Endothelial cell of umbilical vein (primary cell): Measurements from ENCODE around the gene ZBTB20. TPM values are rescaled to one million over a fixed set of nuclear protein-coding genes. Genes with fewer than 3 reads are reported as not detected.

ENCODE experiments used
- BruUV-seq: library from RNA; stranded (reverse); fragments of 400-500 nt; replicated peaks from 2 replicates; lab custom pipeline; 2021; lab: Mats Ljungman, UMichigan
- CTCF ChIA-PET: fragments of 300-600, 350-600 bp; sonication (Branson Sonifier 250); formaldehyde crosslinking; loops from one replicate; lab custom pipeline; 2021; ENCODE audit warnings: antibody characterized with exemption, inconsistent platforms; lab: Charles Lee
- POLR2A ChIA-PET: fragments of 300-600, 350-600 bp; sonication (Branson Sonifier 250); formaldehyde crosslinking; loops from one replicate; lab custom pipeline; 2021; ENCODE audit warnings: antibody characterized with exemption, inconsistent platforms; lab: Charles Lee
- DNase-seq: peaks from one replicate; pipeline ENCODE4 v3.0.0-alpha.2; 2011; ENCODE audit warnings: low read depth, low spot score
- FAIRE-seq: peaks from 2 replicates; lab custom pipeline; 2011; peaks lifted over from hg19 to GRCh38; lab: Jason Lieb, UNC
- H2AFZ ChIP-seq: 2 replicates; pipeline ENCODE4 v1.6.0; 2012; ENCODE audit warnings: low read depth, low read length, control low read depth, inconsistent platforms
- H3K27ac ChIP-seq: 2 replicates; pipeline ENCODE4 v1.5.1; 2011; ENCODE audit warnings: low read depth, mild to moderate bottlenecking, control low read depth, low read length, moderate library complexity; ENCODE audit not compliant: insufficient read depth
- H3K27me3 ChIP-seq, 2 experiments: 2 replicates each; pipeline versions ENCODE4 v1.6.0 to v1.6.1; 2011; ENCODE audit warnings: low read length in 2 of 2, mixed read lengths in 1 of 2; ENCODE audit not compliant: control insufficient read depth in 2 of 2, insufficient read depth in 2 of 2
- H3K36me3 ChIP-seq, 2 experiments: 2 replicates in 1 of 2; 3 replicates in 1 of 2; pipeline ENCODE4 v1.5.1; 2011; ENCODE audit warnings: low read length in 2 of 2, mild to moderate bottlenecking in 1 of 2, moderate library complexity in 1 of 2; ENCODE audit not compliant: control insufficient read depth in 2 of 2, insufficient read depth in 2 of 2; ENCODE audit errors: extremely low read depth in 1 of 2
- H3K4me1 ChIP-seq: 3 replicates; pipeline ENCODE4 v1.5.1; 2011; ENCODE audit warnings: mild to moderate bottlenecking, low read length; ENCODE audit not compliant: control insufficient read depth, insufficient read depth; ENCODE audit errors: extremely low read depth
- H3K4me2 ChIP-seq: 2 replicates; pipeline ENCODE4 v1.6.1; 2011; ENCODE audit warnings: low read length, control low read depth, mixed read lengths; ENCODE audit not compliant: insufficient read depth
- H3K4me3 ChIP-seq, 3 experiments: fragments of 200-600 bp in 1 of 3; sonication (generic), shearing (Covaris generic) in 1 of 3; replicated peaks in 1 of 3; 2 replicates each; pipeline ENCODE4 v1.5.1; 2011 to 2016; ENCODE audit warnings: control low read depth in 3 of 3, low read length in 3 of 3, mild to moderate bottlenecking in 2 of 3, inconsistent platforms in 1 of 3, low read depth in 1 of 3, moderate library complexity in 1 of 3; ENCODE audit not compliant: insufficient read depth in 1 of 3
- H3K79me2 ChIP-seq: 2 replicates; pipeline ENCODE4 v1.6.0; 2012; ENCODE audit warnings: low read length, inconsistent platforms; ENCODE audit not compliant: control insufficient read depth, insufficient read depth
- H3K9ac ChIP-seq: replicated peaks from 2 replicates; pipeline ENCODE3; 2011; ENCODE audit warnings: low read length, control low read depth; ENCODE audit not compliant: insufficient read depth; ENCODE audit errors: extremely low read depth
- H3K9me1 ChIP-seq: replicated peaks from 3 replicates; pipeline ENCODE4 v1.6.0; 2011; ENCODE audit warnings: mild to moderate bottlenecking, low read length; ENCODE audit not compliant: control insufficient read depth, insufficient read depth; ENCODE audit errors: extremely low read depth
- H3K9me3 ChIP-seq: replicated peaks from 2 replicates; pipeline ENCODE4 v1.5.1; 2012; ENCODE audit warnings: low read length, inconsistent platforms; ENCODE audit not compliant: control insufficient read depth, insufficient read depth
- H4K20me1 ChIP-seq: replicated peaks from 2 replicates; pipeline ENCODE3; 2011; ENCODE audit warnings: mild to moderate bottlenecking, low read length; ENCODE audit not compliant: control insufficient read depth, insufficient read depth; ENCODE audit errors: extremely low read depth
- FOS ChIP-seq: IDR thresholded peaks from 2 replicates; pipeline ENCODE4 v1.6.1; 2011; ENCODE audit warnings: mild to moderate bottlenecking, low read length, moderate library complexity, borderline replicate concordance; ENCODE audit not compliant: insufficient read depth
- JUN ChIP-seq: IDR thresholded peaks from 2 replicates; pipeline ENCODE4 v1.6.1; 2011; ENCODE audit warnings: borderline replicate concordance, low read depth; ENCODE audit not compliant: insufficient read length, insufficient read depth
- POLR2AphosphoS5 ChIP-seq: IDR thresholded peaks from 2 replicates; pipeline ENCODE4 v1.6.1; 2012; ENCODE audit warnings: low read depth, mild to moderate bottlenecking, control low read depth, low read length, moderate library complexity; ENCODE audit not compliant: insufficient read depth
- dilution Hi-C: fragments of 300-500 bp; cut with MboI; formaldehyde crosslinking; loops from one replicate; pipeline ENCODE4 v1.15.0; 2019; ENCODE audit warnings: low sequenced_read_pairs; ENCODE audit not compliant: extremely low pct_ligation_motif_present
- intact Hi-C: fragments of 100-400 bp; cut with micrococcal nuclease; formaldehyde crosslinking; loops from one replicate; pipeline ENCODE4 v1.10.0; 2022
- polyA plus RNA-seq, 4 experiments: library from polyadenylated mRNA; depleted of rRNA in 3 of 4; stranded (reverse) in 3 of 4; unstranded in 1 of 4; fragments of >200 nt; gene quantifications; 2 replicates each; pipeline versions ENCODE4 v1.2.1 to v1.2.3, GENCODE V29; 2011 to 2012; ENCODE audit warnings: missing spikeins in 1 of 4
- total RNA-seq: library from RNA; stranded (reverse); gene quantifications from 2 replicates; pipeline ENCODE4 v1.2.3, GENCODE V29; 2021
- TF ChIP-seq, protein P1 (sequence below), 2 donors: IDR thresholded peaks; 1 replicate in 1 of 2; 2 replicates in 1 of 2; pipeline ENCODE4 v1.5.1; 2011; ENCODE audit warnings: low read length in 2 of 2, mild to moderate bottlenecking in 2 of 2, moderate library complexity in 2 of 2, control low read depth in 1 of 2, inconsistent platforms in 1 of 2, low read depth in 1 of 2; ENCODE audit not compliant: insufficient read depth in 1 of 2; ENCODE audit errors: extremely low read depth in 1 of 2

The ZBTB20 gene
- total and polyA plus RNA-seq, 2 donors (not counting 3 experiments of a cell fraction or from before 2014, with no cell fraction given), result 2.1 to 20.5 TPM

DNA sequence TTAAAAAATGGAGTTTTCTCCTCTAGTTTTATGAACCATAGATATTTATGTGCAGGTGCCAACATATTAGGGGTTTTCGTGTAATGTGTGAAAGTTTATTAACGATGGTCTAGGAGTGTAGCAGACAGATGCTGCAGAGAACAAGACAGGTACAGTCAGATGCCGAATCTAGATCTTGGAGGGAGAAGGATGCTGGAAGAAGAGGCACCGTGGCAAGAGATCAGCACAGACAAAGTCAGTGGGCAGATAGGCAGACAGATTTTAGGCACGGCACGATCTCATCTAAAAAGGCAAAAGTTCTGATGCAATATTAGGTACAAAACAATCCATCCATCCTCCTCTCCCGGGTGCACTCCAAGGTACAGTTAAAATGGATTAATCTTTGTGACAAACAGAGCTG lies 691.7 kb downstream of the ZBTB20 start:
- Histone ChIP-seq H3K27ac (no peak overlapping the region), H3K4me1 (peaks cover 9% of the 10 kb centered on the region), H3K4me3 (no peak overlapping the region), H4K20me1 (peaks cover 3% of the 10 kb centered on the region), H3K36me3 (no peaks in the 10 kb centered on the region), H3K9ac (no peak overlapping the region), H3K79me2 (no peaks in the 10 kb centered on the region), H3K9me3 (no peaks in the 10 kb centered on the region), H2AFZ (no peak overlapping the region), H3K27me3 (no peaks in the 10 kb centered on the region), H3K4me2 (no peak overlapping the region), H3K9me1 (no peaks in the 10 kb centered on the region)
- intact Hi-C loops, result no loop called here
- DNase-seq, result no peak
- ChIA-PET POLR2A (interaction anchor here (0.8 kb wide), 1 partner anchor 51 kb away, joined by 6 read pairs; no protein-coding TSS in a partner anchor), CTCF (no interaction called here)
- no TSS peak for BruUV-seq
- TF ChIP-seq FOS, result no peak
- no peak for TF ChIP-seq POLR2AphosphoS5
- TF ChIP-seq JUN, result no peak
- TF ChIP-seq, protein P1, sequence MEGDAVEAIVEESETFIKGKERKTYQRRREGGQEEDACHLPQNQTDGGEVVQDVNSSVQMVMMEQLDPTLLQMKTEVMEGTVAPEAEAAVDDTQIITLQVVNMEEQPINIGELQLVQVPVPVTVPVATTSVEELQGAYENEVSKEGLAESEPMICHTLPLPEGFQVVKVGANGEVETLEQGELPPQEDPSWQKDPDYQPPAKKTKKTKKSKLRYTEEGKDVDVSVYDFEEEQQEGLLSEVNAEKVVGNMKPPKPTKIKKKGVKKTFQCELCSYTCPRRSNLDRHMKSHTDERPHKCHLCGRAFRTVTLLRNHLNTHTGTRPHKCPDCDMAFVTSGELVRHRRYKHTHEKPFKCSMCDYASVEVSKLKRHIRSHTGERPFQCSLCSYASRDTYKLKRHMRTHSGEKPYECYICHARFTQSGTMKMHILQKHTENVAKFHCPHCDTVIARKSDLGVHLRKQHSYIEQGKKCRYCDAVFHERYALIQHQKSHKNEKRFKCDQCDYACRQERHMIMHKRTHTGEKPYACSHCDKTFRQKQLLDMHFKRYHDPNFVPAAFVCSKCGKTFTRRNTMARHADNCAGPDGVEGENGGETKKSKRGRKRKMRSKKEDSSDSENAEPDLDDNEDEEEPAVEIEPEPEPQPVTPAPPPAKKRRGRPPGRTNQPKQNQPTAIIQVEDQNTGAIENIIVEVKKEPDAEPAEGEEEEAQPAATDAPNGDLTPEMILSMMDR (IDR thresholded peaks at IDR 0.05; ENCODE audit: extremely low read depth in 1 of 2, insufficient read depth in 1 of 2, low read depth in 1 of 2, low read length in 2 of 2), result no peak
- no peak for FAIRE-seq
- dilution Hi-C loops, result no loop called here
